Measurements from ENCODE around the gene POPDC3. TPM values are rescaled to one million over a fixed set of nuclear protein-coding genes. Genes with fewer than 3 reads are reported as not detected.

POPDC3 gene
- polyA plus RNA-seq, 3 donors: not detected

DNA sequence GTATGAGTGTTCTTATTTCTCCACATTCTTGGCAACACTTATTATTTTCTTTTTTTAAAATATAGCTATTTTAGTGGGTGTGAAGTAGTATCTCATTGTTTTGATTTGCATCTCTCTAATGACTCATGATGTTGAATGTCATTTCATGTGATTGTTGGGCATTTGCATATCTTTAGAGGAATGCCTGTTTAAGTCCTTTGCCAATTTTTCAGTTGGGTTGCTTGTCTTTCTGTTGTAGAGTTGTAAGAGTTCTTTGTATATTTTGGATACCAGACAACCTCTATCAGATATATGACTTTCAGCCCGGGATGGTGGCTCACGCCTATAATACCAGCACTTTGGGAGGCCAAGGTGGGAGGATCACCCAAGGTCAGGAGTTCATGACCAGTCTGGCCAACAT is 5.1 kb upstream of the POPDC3 start:
- peaks cover 34 to 40% (median 35%) of the 10 kb centered on the region in 3 donors for H3K27me3 Mint-ChIP-seq (ENCODE audit: low read depth in 3 of 3)
- TF ChIP-seq, protein P1, sequence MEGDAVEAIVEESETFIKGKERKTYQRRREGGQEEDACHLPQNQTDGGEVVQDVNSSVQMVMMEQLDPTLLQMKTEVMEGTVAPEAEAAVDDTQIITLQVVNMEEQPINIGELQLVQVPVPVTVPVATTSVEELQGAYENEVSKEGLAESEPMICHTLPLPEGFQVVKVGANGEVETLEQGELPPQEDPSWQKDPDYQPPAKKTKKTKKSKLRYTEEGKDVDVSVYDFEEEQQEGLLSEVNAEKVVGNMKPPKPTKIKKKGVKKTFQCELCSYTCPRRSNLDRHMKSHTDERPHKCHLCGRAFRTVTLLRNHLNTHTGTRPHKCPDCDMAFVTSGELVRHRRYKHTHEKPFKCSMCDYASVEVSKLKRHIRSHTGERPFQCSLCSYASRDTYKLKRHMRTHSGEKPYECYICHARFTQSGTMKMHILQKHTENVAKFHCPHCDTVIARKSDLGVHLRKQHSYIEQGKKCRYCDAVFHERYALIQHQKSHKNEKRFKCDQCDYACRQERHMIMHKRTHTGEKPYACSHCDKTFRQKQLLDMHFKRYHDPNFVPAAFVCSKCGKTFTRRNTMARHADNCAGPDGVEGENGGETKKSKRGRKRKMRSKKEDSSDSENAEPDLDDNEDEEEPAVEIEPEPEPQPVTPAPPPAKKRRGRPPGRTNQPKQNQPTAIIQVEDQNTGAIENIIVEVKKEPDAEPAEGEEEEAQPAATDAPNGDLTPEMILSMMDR (IDR thresholded peaks at IDR 0.05): no peak
- H3K27me3 ChIP-seq (ENCODE audit: control insufficient read depth in 2 of 2, insufficient read depth in 2 of 2, low read length in 2 of 2): peaks cover 23 to 35% of the 10 kb centered on the region in 2 donors
- H3K27ac Mint-ChIP-seq: no peak overlapping the region
- no peak overlapping the region for H2AFZ ChIP-seq (ENCODE audit: insufficient read depth, low read depth, low read length, poor library complexity, severe bottlenecking)
- no peaks in the 10 kb centered on the region for H3K4me1 Mint-ChIP-seq
- peak overlapping the region in 1 of 2 donors; percentile 36 for H3K4me3 Mint-ChIP-seq
- no peak for DNase-seq
- no CpG with 5 or more reads among the region's 2 CpGs for WGBS (ENCODE audit: insufficient coverage)
- no peaks in the 10 kb centered on the region for H3K9me3 ChIP-seq (replicated peaks in 1 of 2; ENCODE audit: control insufficient read depth in 1 of 2, insufficient read depth in 1 of 2, low read length in 2 of 2)
- no peaks in the 10 kb centered on the region for H3K4me1 ChIP-seq (ENCODE audit: control insufficient read depth in 1 of 2, insufficient read depth in 2 of 2, low read length in 2 of 2)
- H3K36me3 Mint-ChIP-seq: no peaks in the 10 kb centered on the region
- no peak overlapping the region for H3K4me3 ChIP-seq (replicated peaks in 1 of 3; ENCODE audit: low read depth in 2 of 3, low read length in 3 of 3)
- no peaks in the 10 kb centered on the region for H3K79me2 ChIP-seq (ENCODE audit: insufficient read depth, low read length)
- H3K27ac ChIP-seq (ENCODE audit: low read depth in 1 of 2, low read length in 2 of 2): no peak overlapping the region
- no peak overlapping the region for H3K4me2 ChIP-seq (replicated peaks; ENCODE audit: extremely low read depth, low read length, poor library complexity, severe bottlenecking)
- peaks cover 0 to 3% (median 2%) of the 10 kb centered on the region in 7 donors for H3K9me3 Mint-ChIP-seq
- no peaks in the 10 kb centered on the region for H3K36me3 ChIP-seq (replicated peaks in 1 of 2; ENCODE audit: control insufficient read depth in 1 of 2, insufficient read depth in 2 of 2, low read length in 2 of 2)
- intact Hi-C loops (cut with micrococcal nuclease): no loop called here
- H3K9ac ChIP-seq (ENCODE audit: insufficient read depth, low read length, poor library complexity, severe bottlenecking): no peak overlapping the region
- no peaks in the 10 kb centered on the region for H4K20me1 ChIP-seq (ENCODE audit: insufficient read depth, low read length)

GRCh38 chr6:105181981-105182515 is 2.2 kb upstream of the POPDC3 start:
- Histone ChIP-seq H3K36me3 (replicated peaks in 1 of 2; ENCODE audit: control insufficient read depth in 1 of 2, insufficient read depth in 2 of 2, low read length in 2 of 2) (no peaks in the 10 kb centered on the region), H4K20me1 (ENCODE audit: insufficient read depth, low read length) (no peaks in the 10 kb centered on the region), H2AFZ (ENCODE audit: insufficient read depth, low read depth, low read length, poor library complexity, severe bottlenecking) (no peak overlapping the region), H3K9ac (ENCODE audit: insufficient read depth, low read length, poor library complexity, severe bottlenecking) (no peak overlapping the region), H3K4me3 (replicated peaks in 1 of 3; ENCODE audit: low read depth in 2 of 3, low read length in 3 of 3) (no peak overlapping the region), H3K4me2 (replicated peaks; ENCODE audit: extremely low read depth, low read length, poor library complexity, severe bottlenecking) (no peak overlapping the region), H3K4me1 (ENCODE audit: control insufficient read depth in 1 of 2, insufficient read depth in 2 of 2, low read length in 2 of 2) (no peaks in the 10 kb centered on the region), H3K79me2 (ENCODE audit: insufficient read depth, low read length) (no peaks in the 10 kb centered on the region), H3K27ac (ENCODE audit: low read depth in 1 of 2, low read length in 2 of 2) (no peak overlapping the region), H3K9me3 (replicated peaks in 1 of 2; ENCODE audit: control insufficient read depth in 1 of 2, insufficient read depth in 1 of 2, low read length in 2 of 2) (peaks cover 0 to 10% of the 10 kb centered on the region in 2 donors), H3K27me3 (ENCODE audit: control insufficient read depth in 2 of 2, insufficient read depth in 2 of 2, low read length in 2 of 2) (peaks cover 47 to 60% of the 10 kb centered on the region in 2 donors)
- no CpG with 5 or more reads among the region's 4 CpGs for WGBS (ENCODE audit: insufficient coverage)
- no peaks in the 10 kb centered on the region for H3K4me1 Mint-ChIP-seq
- DNase-seq: no peak
- H3K27ac Mint-ChIP-seq: no peak overlapping the region
- H3K27me3 Mint-ChIP-seq (ENCODE audit: low read depth in 3 of 3): peaks cover 56 to 67% (median 56%) of the 10 kb centered on the region in 3 donors
- H3K36me3 Mint-ChIP-seq: no peaks in the 10 kb centered on the region
- no peak overlapping the region for H3K4me3 Mint-ChIP-seq
- peaks cover 0 to 6% (median 2%) of the 10 kb centered on the region in 7 donors for H3K9me3 Mint-ChIP-seq
- intact Hi-C loops (cut with micrococcal nuclease): no loop called here
- TF ChIP-seq, protein P1 (IDR thresholded peaks at IDR 0.05): no peak
